CD8-positive, alpha-beta memory T cell (primary cell): ENCODE data around the gene STX1A. TPM values are rescaled to one million over a fixed set of nuclear protein-coding genes. Genes with fewer than 3 reads are reported as not detected.
A peak's percentile ranks its signal among the peaks of the same experiment; 100 is the strongest.
"Not testable (repeated sequence)": the region's sequence is repeated elsewhere in the genome, so short reads cannot be mapped to it uniquely, and the experiment has no call there.

ENCODE experiments used
- CTCF ChIA-PET: fragments of 350-600 bp; sonication (Branson Sonifier 250); formaldehyde crosslinking; loops from one replicate; lab custom pipeline; 2021; ENCODE audit warnings: antibody characterized with exemption; lab: Charles Lee
- POLR2A ChIA-PET: fragments of 350-600 bp; sonication (Branson Sonifier 250); formaldehyde crosslinking; loops from one replicate; lab custom pipeline; 2021; ENCODE audit warnings: antibody characterized with exemption; lab: Charles Lee
- DNase-seq, 5 donors: peaks; one replicate each; pipeline versions ENCODE4 v3.0.0 to v3.0.0-alpha.2; 2020 to 2022; ENCODE audit warnings: mixed read lengths in 1 of 5
- H3K27ac ChIP-seq: one replicate; pipeline ENCODE4 v1.7.0; 2013; ENCODE audit warnings: low read depth, mild to moderate bottlenecking, low read length, moderate library complexity
- H3K27me3 ChIP-seq: 2 replicates; pipeline ENCODE4 v1.7.0; 2013; ENCODE audit warnings: low read length, mild to moderate bottlenecking; ENCODE audit not compliant: insufficient read depth, poor library complexity, severe bottlenecking
- H3K36me3 ChIP-seq: 2 replicates; pipeline ENCODE4 v1.7.0; 2013; ENCODE audit warnings: mild to moderate bottlenecking, low read length, moderate library complexity; ENCODE audit not compliant: insufficient read depth
- H3K4me1 ChIP-seq: 2 replicates; pipeline ENCODE4 v1.7.0; 2013; ENCODE audit warnings: mild to moderate bottlenecking, low read length, moderate library complexity; ENCODE audit not compliant: insufficient read depth
- H3K4me3 ChIP-seq: 2 replicates; pipeline ENCODE4 v1.7.0; 2013; ENCODE audit warnings: mild to moderate bottlenecking, low read length
- H3K9me3 ChIP-seq: 2 replicates; pipeline ENCODE4 v1.7.0; 2013; ENCODE audit warnings: mild to moderate bottlenecking, low read length
- H3K27ac Mint-ChIP-seq, 8 donors: one replicate each; pipeline ENCODE4 v1.8.0; 2020 to 2021; ENCODE audit warnings: mixed read lengths in 8 of 8, mild to moderate bottlenecking in 6 of 8, inconsistent platforms in 3 of 8, moderate library complexity in 3 of 8
- H3K27me3 Mint-ChIP-seq, 2 donors: one replicate each; pipeline ENCODE4 v1.8.0; 2020 to 2021; ENCODE audit warnings: mixed read lengths in 2 of 2, mild to moderate bottlenecking in 1 of 2, moderate library complexity in 1 of 2
- H3K36me3 Mint-ChIP-seq, 3 donors: one replicate each; pipeline ENCODE4 v1.8.0; 2020 to 2021; ENCODE audit warnings: mixed read lengths in 3 of 3, inconsistent platforms in 1 of 3, mild to moderate bottlenecking in 1 of 3
- H3K4me1 Mint-ChIP-seq, 3 donors: one replicate each; pipeline ENCODE4 v1.8.0; 2020 to 2021; ENCODE audit warnings: mixed read lengths in 3 of 3, inconsistent platforms in 1 of 3, mild to moderate bottlenecking in 1 of 3
- H3K4me3 Mint-ChIP-seq, 7 donors: one replicate each; pipeline ENCODE4 v1.8.0; 2020 to 2021; ENCODE audit warnings: mixed read lengths in 7 of 7, mild to moderate bottlenecking in 6 of 7, moderate library complexity in 4 of 7, inconsistent platforms in 2 of 7
- H3K9me3 Mint-ChIP-seq, 5 donors: one replicate each; pipeline ENCODE4 v1.8.0; 2020 to 2022; ENCODE audit warnings: mixed read lengths in 5 of 5, mild to moderate bottlenecking in 3 of 5, moderate library complexity in 2 of 5, inconsistent platforms in 1 of 5
- polyA plus RNA-seq: library from polyadenylated mRNA; unstranded; fragments of 300-500 nt; fragmentation: Illumina TruSeq; gene quantifications from one replicate; pipeline ENCODE4 v1.2.3, GENCODE V29; 2021
- total RNA-seq, 2 experiments: library from RNA; stranded (reverse); gene quantifications; one replicate each; pipeline ENCODE4 v1.2.3, GENCODE V29; 2021

STX1A gene
- total and polyA plus RNA-seq, 3 experiments from 2014 or later, result 1.5 to 18.8 (median 18.4) TPM

DNA sequence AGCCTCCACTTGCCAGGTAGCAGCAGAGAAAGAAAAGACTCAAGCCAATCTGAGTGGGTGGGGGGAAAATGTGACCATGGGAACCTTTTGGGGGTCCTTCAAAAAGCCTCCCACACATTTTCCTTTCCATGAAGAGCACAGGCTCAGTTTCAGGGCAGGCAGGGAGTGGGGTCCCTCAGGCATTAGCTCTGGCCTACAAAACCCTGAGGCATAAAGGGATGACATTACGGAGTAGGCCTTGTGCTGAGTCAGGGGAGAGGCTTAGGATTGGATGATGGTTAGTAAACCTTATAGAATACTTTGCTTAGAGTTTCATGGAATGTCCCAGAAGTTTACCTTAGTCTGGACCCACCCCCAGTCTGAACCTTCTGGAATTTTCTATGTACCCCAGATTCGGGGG lies 39.8 kb downstream of the STX1A start:
- POLR2A ChIA-PET, result no interaction called here
- peak overlapping the region in 1 of 8 donors; percentile 94 for H3K27ac Mint-ChIP-seq

DNA sequence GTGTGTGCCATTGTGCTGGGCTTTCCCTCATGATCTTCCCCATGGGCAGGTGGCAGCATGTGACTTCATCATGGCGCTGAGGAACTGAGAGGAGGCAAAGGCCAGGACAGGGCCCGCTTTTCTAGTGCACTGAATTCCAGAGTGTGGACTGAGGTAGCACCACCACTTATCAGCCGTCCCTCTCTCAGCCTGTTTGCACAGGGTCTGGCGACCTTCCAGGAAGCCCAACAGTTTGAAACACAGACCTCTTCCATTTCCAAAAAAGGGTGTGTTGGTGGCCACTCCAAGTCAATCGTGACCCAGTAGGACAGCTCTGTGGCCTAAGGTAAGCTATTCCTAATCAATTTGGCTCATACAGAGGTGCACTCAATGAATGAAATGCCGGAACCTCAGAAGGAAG lies 40.6 kb downstream of the STX1A start:
- H3K27ac ChIP-seq, result no peak overlapping the region
- CTCF ChIA-PET, result interaction anchor here (1.3 to 1.7 kb wide), 2 partner anchors 11 to 56 kb away, joined by 3 to 8 read pairs; partner anchors contain the start of gene VPS37D
- Mint-ChIP-seq H3K4me1 (peaks cover 18 to 37% (median 21%) of the 10 kb centered on the region in 3 donors), H3K27me3 (no peaks in the 10 kb centered on the region), H3K9me3 (no peaks in the 10 kb centered on the region), H3K36me3 (peaks cover 0 to 36% (median 3%) of the 10 kb centered on the region in 3 donors), H3K4me3 (peak overlapping the region in 1 of 7 donors; percentile 50), H3K27ac (no peak overlapping the region)
- no peak for DNase-seq
- H3K4me3 ChIP-seq, result no peak overlapping the region
- POLR2A ChIA-PET, result no interaction called here
- H3K36me3 ChIP-seq, result peaks cover 7% of the 10 kb centered on the region
- no peaks in the 10 kb centered on the region for H3K9me3 ChIP-seq
- peaks cover 20% of the 10 kb centered on the region for H3K4me1 ChIP-seq
- no peaks in the 10 kb centered on the region for H3K27me3 ChIP-seq

More for the DNA sequence above, 39.8 kb downstream of the STX1A start:
- Mint-ChIP-seq H3K36me3 (peaks cover 0 to 37% (median 3%) of the 10 kb centered on the region in 3 donors), H3K27me3 (no peaks in the 10 kb centered on the region), H3K4me3 (peak overlapping the region in 1 of 7 donors; percentile 50), H3K4me1 (peaks cover 20 to 41% (median 24%) of the 10 kb centered on the region in 3 donors), H3K9me3 (no peaks in the 10 kb centered on the region)
- DNase-seq, result no peak
- H3K36me3 ChIP-seq, result peaks cover 7% of the 10 kb centered on the region
- H3K4me3 ChIP-seq, result no peak overlapping the region
- H3K9me3 ChIP-seq, result no peaks in the 10 kb centered on the region
- CTCF ChIA-PET, result no interaction called here
- H3K27me3 ChIP-seq, result no peaks in the 10 kb centered on the region
- H3K27ac ChIP-seq, result no peak overlapping the region
- H3K4me1 ChIP-seq, result peaks cover 24% of the 10 kb centered on the region

DNA sequence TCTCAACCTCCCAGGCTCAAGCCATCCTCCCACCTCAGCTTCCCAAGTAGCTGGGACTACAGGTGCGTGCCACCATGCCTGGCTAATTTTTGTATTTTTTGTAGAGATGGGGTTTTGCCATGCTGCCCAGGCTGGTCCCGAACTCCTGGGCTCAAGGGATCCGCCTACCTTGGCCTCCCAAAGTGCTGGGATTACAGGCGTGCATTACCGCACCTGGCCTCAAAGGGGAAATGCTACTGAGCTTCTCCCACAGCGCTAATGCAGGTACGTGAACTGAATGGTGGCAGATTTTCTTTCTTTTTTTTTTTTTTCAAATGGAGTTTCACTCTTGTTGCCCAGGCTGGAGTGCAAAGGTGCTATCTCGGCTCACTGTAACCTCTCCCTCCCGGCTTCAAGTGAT lies 43.4 kb downstream of the STX1A start:
- Mint-ChIP-seq H3K4me1 (peaks cover 5 to 13% (median 5%) of the 10 kb centered on the region in 3 donors), H3K4me3 (peak overlapping the region in 1 of 7 donors; percentile 18), H3K36me3 (peaks cover 0 to 26% (median 2%) of the 10 kb centered on the region in 3 donors)
- H3K27me3 Mint-ChIP-seq, H3K27ac ChIP-seq, POLR2A ChIA-PET, H3K4me1 ChIP-seq, H3K36me3 ChIP-seq, H3K9me3 Mint-ChIP-seq, H3K27me3 ChIP-seq, H3K4me3 ChIP-seq, H3K9me3 ChIP-seq, H3K27ac Mint-ChIP-seq, DNase-seq, CTCF ChIA-PET: not testable (repeated sequence)

DNA sequence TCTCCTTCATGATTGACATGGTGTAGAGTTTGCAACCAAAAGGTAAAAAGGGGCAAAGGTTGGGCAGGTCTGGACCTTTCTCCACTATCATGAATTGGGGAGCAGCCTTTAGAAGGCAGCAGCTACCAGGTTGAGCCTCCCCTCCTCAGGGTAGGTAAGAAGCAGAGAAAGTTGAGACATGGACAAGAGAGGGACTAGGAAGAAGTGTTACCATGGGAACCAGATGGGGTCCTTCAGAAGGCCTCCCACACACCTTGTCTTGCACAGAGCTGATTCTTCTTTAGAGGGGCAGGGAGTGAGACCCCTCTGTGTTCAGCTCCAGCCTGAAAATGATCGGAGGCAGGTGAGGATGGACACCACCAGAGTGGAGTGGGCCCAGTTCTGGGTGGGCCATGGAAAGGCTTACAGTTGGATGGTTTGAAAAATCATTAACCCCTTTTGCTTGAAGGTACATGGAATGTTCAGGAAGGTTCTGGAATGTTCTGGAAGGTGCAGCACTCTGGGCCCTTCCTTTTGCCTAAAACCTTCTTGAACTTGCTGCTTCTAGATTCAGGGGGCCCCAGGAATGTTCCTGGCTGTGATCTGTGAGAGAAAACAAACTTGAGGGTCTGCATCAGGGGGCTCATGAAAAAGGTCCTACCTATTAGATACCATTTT lies 44.9 kb downstream of the STX1A start:
- no peaks in the 10 kb centered on the region for H3K9me3 Mint-ChIP-seq
- Histone ChIP-seq H3K27ac (no peak overlapping the region), H3K4me1 (no peaks in the 10 kb centered on the region), H3K27me3 (no peaks in the 10 kb centered on the region), H3K9me3 (no peaks in the 10 kb centered on the region), H3K4me3 (no peak overlapping the region), H3K36me3 (peaks cover 6% of the 10 kb centered on the region)
- no peaks in the 10 kb centered on the region for H3K27me3 Mint-ChIP-seq
- H3K27ac Mint-ChIP-seq, result peak overlapping the region in 2 of 8 donors; percentile 47 to 69
- CTCF ChIA-PET, result interaction anchor here (1.0 to 1.2 kb wide), 2 partner anchors 28 to 87 kb away, joined by 3 to 4 read pairs; no protein-coding TSS in a partner anchor
- H3K4me3 Mint-ChIP-seq, result no peak overlapping the region
- H3K4me1 Mint-ChIP-seq, result peaks cover 0 to 4% (median 0%) of the 10 kb centered on the region in 3 donors
- no peak for DNase-seq
- POLR2A ChIA-PET, result interaction anchor here (0.6 kb wide), 1 partner anchor 1927 kb away, joined by 6 read pairs; no protein-coding TSS in a partner anchor
- H3K36me3 Mint-ChIP-seq, result peaks cover 0 to 19% (median 0%) of the 10 kb centered on the region in 3 donors

DNA sequence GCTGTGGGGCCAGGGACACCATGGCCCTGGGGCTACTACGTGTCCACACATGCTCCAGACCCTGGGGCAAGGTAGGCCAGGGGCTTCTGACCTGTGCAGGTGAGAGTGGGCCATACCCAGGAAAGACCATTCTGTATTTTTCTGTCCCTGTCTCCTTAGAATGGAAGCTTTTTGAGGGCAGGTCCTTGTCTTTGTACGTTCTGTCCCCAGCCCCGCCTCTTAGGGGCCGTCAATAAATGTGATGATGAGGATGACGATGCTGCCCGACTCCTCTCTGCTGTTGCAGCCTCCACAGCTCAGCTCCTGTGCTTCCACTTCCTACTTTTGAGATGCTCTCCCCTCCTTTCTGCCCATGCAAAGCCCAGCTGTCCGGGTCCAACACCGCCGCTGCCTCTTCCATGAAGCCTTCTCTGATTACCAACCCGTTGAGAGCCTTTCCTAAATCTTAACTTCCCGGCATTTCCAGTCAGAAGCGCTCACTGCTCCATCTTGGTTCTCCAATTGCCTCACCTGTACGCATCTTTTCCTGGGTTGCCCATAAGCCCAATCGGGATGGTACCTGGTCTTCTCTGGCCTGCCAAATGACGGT lies 47.5 kb downstream of the STX1A start:
- peak overlapping the region in 2 of 7 donors; percentile 6 to 52 for H3K4me3 Mint-ChIP-seq
- H3K27ac Mint-ChIP-seq, result no peak overlapping the region
- H3K27me3 ChIP-seq, result no peaks in the 10 kb centered on the region
- H3K4me1 Mint-ChIP-seq, result peaks cover 5 to 12% (median 6%) of the 10 kb centered on the region in 3 donors
- no peaks in the 10 kb centered on the region for H3K9me3 Mint-ChIP-seq
- H3K36me3 Mint-ChIP-seq, result no peaks in the 10 kb centered on the region
- peaks cover 0 to 4% of the 10 kb centered on the region in 2 donors for H3K27me3 Mint-ChIP-seq
- ChIA-PET POLR2A (no interaction called here), CTCF (no interaction called here)
- H3K27ac ChIP-seq, result no peak overlapping the region
- DNase-seq, result no peak
- H3K36me3 ChIP-seq, result no peaks in the 10 kb centered on the region
- no peak overlapping the region for H3K4me3 ChIP-seq
- no peaks in the 10 kb centered on the region for H3K9me3 ChIP-seq
- H3K4me1 ChIP-seq, result peaks cover 7% of the 10 kb centered on the region

DNA sequence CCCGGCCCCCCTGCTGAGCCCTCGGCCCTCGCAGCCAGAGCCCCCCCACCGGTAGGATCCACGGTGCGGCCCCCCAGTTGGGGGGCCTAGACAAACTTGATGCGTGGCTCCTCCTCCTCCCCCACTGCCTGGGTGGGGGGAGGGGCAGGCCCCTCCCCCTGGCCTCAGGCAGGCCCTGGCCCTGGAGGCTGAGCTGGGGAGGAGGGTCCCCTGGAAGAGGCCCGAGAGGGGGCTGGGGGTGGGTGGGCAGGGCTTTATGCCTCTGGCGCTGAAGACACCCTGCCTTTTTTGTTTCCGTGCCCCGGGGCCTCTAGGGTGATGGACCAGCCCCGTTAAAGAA lies 48.2 kb downstream of the STX1A start:
- POLR2A ChIA-PET, result no interaction called here
- H3K9me3 Mint-ChIP-seq, result no peaks in the 10 kb centered on the region
- H3K4me1 Mint-ChIP-seq, result peaks cover 5 to 12% (median 6%) of the 10 kb centered on the region in 3 donors
- peaks cover under 1 to 4% of the 10 kb centered on the region in 2 donors for H3K27me3 Mint-ChIP-seq
- H3K4me3 ChIP-seq, result no peak overlapping the region
- no peaks in the 10 kb centered on the region for H3K36me3 Mint-ChIP-seq
- CTCF ChIA-PET, result interaction anchor here (1.4 kb wide), 1 partner anchor 64 kb away, joined by 5 read pairs; no protein-coding TSS in a partner anchor
- no peak overlapping the region for H3K4me3 Mint-ChIP-seq
- no peaks in the 10 kb centered on the region for H3K27me3 ChIP-seq
- H3K27ac Mint-ChIP-seq, result no peak overlapping the region
- DNase-seq, result no peak
- H3K4me1 ChIP-seq, result peaks cover 7% of the 10 kb centered on the region
- no peak overlapping the region for H3K27ac ChIP-seq
- H3K36me3 ChIP-seq, result no peaks in the 10 kb centered on the region
- H3K9me3 ChIP-seq, result no peaks in the 10 kb centered on the region

DNA sequence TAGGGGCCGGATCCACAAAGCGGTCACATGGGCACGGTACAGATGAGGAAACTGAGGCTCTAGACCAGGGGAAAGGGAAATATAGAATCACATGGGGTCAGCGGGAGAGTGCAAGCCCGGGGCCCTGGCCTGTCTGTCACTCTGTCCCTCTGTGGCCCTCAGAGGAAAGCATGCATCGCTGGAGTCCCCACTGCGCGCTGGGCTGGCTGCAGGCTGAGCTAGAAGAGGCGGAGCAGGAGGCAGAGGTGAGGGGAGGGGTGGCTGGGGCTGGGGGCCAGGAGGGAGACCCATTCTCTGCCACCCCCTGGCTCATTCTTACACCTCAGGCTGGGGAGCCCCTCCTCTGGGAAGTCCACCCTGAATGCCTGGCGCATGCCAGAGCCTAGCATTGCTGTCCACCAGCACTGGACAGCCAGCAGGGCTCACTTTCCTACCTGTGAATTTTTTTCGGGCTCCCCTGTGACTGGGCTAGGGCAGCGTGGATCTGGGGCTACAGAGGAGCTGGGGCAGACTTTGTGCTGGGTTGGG lies 49.5 kb downstream of the STX1A start:
- Histone ChIP-seq H3K27me3 (no peaks in the 10 kb centered on the region), H3K4me1 (peaks cover 7% of the 10 kb centered on the region), H3K9me3 (no peaks in the 10 kb centered on the region), H3K36me3 (no peaks in the 10 kb centered on the region), H3K4me3 (no peak overlapping the region), H3K27ac (no peak overlapping the region)
- ChIA-PET POLR2A (interaction anchor here (1.0 kb wide), 1 partner anchor 48 kb away, joined by 4 read pairs; no protein-coding TSS in a partner anchor), CTCF (interaction anchor here (1.4 kb wide), 1 partner anchor 63 kb away, joined by 5 read pairs; no protein-coding TSS in a partner anchor)
- no peak for DNase-seq
- no peaks in the 10 kb centered on the region for H3K9me3 Mint-ChIP-seq
- H3K4me1 Mint-ChIP-seq, result peaks cover 6 to 12% (median 7%) of the 10 kb centered on the region in 3 donors
- H3K27ac Mint-ChIP-seq, result no peak overlapping the region
- peak overlapping the region in 2 of 7 donors; percentile 32 to 58 for H3K4me3 Mint-ChIP-seq
- no peaks in the 10 kb centered on the region for H3K36me3 Mint-ChIP-seq
- H3K27me3 Mint-ChIP-seq, result peaks cover 6 to 10% of the 10 kb centered on the region in 2 donors
